Right hindlimb (tissue), 1 donor: Measurements from ENCODE around the gene PLCB4.

Experiments used
- DNase-seq: peaks from one replicate; pipeline ENCODE4 v3.0.0-alpha.2; 2018

Gene PLCB4

DNA sequence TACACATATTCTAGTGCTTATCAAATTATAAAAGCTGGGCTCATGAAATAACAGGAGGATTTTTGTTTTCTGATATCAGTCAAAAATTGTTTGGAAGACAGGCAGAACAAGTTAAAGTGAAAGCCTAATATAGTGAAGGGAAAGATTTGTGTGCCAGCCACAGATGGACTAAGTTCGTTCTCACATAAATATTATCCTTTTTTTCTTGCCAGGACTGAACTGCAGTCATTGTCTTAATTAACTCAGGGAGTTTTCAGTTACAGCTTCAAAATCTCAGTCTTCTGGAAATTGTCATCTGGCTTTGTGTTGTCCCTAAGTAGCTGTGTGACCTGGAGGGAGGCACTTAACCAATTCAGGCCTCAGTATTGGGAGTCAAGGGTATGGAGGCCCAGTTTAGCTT is 40.7 kb downstream of the PLCB4 start:
- no peak for DNase-seq

DNA sequence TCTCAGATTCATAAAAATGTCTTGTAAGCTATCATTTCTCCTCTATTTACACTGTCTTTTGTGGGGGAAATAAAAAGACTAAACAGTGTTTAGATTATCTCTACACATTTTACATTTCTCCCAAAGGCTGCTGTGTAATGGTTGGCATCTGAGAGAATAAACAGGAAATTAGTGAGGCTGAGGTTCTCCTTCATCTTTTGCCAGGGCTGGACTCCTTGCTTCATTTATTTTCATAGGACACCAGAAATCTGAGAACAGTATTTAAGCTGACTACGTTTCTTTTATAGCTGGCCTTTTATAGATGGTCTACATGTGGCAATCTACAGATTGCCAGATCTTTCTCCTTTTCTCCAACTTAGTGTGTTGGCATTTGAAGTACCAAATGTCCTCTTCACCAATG is 41.5 kb downstream of the PLCB4 start:
- DNase-seq: no peak

DNA sequence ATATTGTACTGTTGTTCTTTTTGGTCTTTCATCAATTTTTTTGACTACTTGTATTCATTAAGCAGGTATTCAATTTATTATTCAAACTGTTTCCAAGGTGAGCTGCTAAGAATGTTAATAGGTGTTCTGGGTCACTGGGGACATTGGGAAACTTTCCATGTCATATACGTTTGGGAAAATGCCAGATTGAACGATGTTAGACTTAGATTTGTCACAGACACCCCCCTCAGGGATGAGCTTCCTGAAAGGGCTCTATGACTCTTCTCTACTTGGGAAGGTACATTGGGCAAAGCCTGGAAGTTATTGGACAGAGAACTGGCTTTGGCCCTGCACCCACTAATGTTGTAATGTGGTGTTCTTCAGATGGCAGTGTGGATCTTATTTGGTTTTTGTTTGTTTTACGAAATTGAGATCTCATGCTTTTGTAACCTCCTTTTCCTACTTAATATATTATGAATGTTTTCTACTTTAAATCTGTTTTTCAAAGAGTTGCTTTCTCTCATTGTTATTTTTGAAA is 42.1 kb downstream of the PLCB4 start:
- no peak for DNase-seq

DNA sequence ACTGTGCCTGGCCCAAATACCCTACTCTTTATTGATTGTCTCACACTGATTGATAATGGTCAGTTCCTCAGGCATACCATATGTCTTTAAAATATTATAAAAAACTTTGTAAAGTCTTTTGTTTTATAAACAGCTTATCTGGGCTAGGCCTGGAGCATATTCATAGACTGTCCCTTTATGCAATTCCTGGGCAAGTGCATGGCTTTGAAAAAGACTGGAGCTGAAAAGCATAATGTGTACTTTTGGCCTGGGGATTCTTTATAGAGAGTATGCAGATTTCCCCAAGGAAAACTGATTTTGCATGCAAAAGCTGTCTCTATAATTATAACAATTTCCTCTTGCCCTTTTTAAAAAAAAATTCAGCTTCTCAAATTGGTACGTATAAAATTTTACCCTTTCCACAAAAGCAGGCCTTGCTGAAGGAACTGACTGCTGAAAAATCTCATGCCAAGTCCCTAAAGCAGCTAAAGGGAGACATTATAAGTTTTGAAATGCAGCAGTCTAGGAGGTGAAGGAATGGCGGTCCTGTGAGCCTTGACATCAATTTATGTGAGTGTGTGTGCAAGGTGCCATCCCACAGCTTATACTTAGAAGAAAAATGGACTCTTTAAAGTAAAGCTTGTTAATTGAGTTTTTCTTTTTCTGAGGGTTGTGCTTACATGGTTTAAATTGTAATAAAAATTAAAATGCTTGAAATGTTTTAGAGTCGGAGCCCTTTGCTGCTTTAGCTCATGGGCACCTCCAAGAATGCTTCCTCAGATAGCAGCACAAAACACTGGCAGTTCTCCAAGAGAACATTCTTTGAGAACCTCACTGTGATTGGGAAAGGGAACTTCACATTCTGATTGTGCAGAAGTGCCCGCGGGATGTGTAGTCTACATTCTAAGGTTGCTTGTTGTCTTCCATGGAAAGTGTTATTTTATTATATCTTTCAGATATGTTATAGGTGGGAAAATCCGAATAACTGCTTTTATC is 43.9 kb downstream of the PLCB4 start:
- no peak for DNase-seq

DNA sequence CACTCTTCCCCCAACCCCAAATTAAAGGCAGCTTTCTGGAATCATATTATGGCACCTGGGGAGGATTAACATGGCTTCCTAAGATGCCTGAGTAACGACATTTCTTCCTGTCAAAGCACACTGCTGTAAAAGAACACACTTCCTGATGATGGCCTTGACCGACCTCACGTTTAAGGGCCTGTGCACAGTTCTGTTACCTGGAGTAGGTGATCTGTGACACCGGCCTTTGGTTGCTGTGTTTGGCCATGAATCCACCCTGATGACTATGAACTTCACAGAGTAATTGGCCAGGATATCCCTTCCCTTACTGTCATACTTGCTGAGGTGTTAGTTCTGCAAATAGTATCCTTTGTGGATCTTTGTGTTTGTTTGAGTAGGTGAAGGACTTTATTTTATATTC is 45.8 kb downstream of the PLCB4 start:
- DNase-seq: no peak

DNA sequence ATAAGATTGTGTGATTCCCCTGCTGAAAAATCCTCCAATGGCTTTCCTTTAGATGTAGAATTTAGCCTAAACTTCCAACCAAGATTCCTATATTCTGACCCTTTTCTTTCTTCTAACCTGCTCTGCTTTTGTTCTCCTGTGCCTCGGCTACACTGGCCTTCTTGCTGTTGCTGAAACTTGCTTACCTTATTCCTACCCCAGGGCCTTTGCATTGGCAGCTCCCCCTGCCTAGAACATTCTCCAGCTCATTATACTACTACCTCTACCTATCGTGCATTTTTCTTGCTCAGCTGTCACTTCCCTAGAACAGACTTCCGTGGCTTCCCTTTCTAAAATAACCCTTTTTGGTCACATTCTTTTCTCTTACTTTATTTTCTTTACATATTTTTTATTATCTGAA is 48.7 kb downstream of the PLCB4 start:
- no peak for DNase-seq

DNA sequence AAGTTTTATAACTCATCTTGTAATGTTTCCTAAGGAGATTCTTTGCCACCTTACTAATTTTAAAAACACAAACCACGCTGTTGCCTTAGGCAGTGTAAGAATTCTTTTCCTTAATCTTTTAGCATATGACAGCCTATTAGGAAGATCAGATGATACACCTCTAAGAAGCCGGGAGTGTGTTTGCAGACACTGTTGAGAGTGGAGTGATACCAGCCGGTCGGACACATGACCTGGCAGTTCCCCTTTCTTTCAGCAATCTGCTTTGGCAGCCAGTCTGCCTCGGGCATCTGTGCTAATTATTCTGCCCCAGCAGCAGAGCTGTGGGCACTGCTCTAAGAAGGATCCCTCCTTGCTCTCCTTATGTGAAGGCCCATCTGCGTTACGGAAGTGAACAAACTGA is 50.9 kb downstream of the PLCB4 start:
- no peak for DNase-seq

DNA sequence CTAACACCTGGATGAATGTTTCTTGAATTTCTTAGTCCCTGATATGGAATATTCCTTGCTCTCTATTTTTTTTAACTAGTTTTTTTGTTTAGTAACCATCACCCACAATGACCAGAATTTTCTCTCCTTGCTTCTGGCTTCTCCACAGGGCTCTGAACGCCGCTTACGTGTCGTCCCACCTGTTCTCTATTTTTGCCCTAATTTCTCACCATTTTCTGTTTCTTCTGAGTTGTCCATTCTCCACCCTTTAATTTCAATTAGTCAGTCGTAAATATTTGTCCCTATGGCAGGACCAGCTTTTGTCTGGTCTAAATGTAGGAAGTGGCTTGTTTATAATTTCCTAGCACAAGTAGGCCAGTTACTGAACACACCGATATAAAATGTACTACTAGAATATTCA is 52.3 kb downstream of the PLCB4 start:
- DNase-seq: no peak

DNA sequence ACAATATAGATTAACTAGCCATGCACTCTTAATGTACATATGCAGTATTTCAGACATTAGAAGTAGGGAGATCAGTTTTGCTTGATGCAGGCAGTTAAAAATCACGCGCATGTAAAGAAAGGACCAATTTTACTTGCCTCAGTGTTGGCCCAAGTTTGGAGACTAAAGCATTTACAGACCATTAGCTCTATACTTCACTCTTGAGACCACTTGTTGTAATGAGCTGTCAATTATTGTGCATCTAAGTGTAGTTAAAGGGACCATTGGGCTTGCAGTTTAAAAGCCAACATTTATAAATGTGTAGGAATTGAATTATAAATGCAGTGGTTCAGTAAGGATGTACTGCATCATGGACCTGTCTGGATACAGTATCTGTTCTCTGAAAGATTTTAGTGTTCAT is 53.7 kb downstream of the PLCB4 start:
- DNase-seq: no peak

DNA sequence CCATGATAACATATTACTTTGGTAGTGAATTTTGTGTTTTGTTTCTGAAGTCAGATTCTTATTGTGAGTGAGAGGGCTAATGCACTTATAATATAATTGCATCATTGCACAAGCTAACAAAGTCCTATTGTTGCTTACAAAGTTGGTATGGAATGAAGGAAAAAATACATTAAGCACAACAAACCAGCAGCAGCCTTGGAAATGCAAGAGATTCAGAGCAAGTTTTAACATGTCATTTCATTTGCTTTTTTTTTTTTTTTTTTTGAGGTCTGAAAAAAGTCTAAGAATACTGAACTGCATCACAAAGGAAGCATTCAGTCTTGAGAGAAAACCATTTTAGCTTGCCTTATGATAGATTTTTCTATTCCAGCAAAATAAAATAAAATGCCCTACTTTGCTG is 57.6 kb downstream of the PLCB4 start:
- no peak for DNase-seq

DNA sequence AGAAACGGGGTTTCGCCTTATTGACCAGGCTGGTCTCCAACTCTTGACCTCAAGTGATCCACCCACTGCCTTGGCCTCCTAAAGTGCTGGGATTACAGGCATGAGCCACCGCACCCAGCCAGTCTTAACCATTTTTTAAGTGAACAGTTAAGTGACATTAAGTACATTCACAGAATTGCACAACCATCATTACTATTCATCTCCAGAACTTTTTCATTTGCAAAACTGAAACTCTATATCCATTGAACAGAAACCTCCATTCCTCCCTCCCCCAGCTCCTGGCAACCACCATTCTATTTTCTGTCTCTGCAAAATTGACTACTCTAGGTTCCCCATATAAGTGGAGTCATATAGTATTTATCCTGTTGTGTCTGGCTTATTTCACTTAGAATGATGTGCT is 59.7 kb downstream of the PLCB4 start:
- DNase-seq: no peak

DNA sequence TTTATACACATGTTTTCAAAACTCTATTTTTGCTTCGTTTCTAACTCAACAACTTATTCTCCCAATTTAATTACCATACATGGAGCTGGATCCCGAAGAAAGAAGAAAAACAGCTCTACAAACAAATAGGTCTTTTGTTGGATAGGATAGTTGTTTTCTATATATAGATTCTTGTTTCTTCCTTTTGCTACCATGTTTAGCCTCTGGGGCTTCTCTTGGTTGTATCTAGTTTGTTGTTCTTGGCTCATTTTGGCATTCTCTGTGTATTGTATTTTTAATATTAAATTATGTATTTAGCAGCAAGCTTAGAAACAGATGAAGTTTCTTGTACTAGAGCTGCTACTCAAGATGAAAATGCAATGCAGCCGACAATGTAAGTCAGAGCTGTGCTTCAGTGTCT is 60.9 kb downstream of the PLCB4 start:
- DNase-seq: no peak

DNA sequence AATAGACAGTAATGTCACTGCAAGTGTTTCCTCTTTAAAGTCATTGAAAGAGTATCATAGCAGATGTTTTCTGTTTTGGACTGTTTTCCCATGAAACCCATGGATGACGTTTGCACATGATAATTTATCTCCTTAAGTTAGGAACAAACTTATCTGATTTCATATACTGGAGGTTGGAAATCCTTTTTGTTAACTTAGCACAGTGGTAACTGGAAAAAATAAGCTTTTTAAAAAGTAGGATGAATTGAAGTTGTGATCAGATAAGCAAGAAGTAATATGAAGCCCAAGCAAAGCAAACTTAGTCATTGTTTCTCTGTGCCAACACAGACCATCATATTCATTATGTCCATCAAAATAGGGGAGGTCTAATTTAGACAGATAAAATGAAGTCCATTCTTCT is 61.6 kb downstream of the PLCB4 start:
- no peak for DNase-seq

DNA sequence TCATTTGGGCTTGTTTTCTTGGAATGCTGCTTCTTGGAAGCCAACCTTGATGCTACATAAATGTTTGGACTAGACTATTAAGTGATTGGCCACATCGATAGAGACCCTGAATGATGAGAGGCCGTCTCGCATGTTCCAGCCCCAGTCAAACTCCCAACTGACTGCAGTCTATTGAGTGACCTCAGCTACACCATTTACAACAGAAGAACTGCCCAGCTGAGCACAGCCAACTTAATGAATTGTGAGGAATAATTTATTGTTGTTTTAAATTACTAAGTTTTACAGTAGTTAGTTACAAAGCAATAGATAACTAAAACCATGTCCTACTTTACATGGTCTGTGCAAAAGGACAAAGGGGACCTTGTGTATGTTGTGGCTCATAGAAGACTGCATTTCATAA is 63.0 kb downstream of the PLCB4 start:
- no peak for DNase-seq

DNA sequence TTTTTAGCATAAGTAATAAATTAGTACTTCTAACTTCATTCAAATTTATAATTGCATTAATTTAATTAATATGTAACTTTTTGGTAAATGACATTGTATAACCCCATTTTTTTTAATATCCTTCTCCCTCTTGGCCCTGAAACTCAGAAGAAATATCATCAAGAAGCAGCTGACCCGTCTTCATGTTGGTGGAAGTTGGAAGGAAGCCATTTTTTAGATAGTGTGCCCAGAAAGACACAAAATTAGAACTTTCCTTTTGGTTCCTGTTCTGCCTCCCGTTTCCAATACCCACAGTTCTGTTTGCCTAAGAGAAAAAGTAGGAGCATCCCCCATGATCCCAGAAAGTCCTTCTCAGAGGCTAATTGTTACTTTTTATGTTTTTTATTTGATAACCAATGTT is 65.5 kb downstream of the PLCB4 start:
- no peak for DNase-seq

DNA sequence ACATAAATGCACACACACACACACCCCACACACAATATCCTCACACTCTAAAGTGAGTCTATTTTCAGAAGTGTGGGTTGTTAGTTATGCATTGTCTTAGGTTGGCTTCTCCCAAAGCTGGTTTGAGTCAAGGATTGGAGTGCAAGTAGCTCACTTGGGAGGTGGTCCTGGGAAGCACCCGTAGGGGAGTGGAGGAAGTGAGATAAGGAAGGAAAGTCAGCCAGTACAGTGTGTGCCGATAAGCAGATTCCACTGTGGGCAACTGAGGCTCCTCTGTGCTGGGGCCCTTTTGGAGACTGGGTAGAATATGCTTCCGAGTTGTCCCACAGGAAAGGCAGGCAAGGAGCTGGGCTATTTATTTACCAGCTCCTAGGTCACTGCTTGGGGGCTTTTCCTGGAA is 67.2 kb downstream of the PLCB4 start:
- no peak for DNase-seq

DNA sequence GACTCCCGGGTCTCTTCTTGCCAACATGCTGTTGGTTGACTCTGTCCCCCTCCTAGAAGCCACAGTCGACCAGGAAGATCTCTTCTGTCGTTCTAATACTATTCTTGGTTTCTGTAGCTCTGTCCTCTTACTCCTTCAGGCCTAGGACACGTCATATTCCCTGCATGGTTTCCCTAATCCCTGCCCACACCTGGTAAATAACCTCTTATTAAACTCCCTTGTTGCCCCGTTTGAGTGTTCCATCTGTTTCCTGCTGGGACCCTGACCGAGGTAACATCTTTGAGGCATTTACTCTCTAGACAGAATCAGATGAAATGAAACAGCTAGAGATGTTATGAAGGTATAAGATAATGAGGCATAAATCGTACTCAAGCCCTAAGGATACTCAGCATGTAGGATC is 68.1 kb downstream of the PLCB4 start:
- DNase-seq: no peak

DNA sequence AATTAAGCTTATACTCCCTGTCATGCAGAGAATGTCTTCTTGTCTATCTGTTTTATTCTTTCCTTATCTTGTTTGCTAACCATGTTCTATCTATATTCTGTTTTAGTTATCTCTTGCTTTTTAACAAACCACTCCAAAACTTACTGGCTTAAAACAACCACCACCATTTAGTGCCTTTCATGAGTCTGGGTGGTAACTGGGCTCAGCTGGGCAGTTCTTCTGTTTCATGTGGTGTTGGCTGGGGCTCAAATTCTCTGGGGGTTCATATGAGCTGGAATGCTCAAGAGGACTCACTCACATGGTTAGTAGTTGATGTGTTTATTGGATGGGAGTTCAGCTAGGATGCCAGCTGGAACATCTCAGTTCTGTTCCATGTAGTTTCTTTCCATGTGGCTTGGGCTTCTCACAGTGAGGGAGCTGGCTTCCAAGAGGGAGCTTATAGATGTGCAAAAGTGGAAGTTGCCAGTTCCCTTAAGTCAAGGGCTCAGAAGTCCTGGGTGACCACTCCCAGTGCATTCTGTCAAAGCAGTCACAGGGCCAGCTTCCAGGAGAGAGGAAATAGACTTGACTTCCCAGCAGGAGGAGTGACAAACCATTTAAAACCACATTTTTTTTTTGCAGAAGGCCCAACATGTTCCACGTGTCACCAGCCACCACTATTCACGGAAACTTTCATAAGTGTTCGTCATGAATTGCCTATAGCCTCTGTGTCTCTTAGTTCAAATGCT is 70.4 kb downstream of the PLCB4 start:
- no peak for DNase-seq

DNA sequence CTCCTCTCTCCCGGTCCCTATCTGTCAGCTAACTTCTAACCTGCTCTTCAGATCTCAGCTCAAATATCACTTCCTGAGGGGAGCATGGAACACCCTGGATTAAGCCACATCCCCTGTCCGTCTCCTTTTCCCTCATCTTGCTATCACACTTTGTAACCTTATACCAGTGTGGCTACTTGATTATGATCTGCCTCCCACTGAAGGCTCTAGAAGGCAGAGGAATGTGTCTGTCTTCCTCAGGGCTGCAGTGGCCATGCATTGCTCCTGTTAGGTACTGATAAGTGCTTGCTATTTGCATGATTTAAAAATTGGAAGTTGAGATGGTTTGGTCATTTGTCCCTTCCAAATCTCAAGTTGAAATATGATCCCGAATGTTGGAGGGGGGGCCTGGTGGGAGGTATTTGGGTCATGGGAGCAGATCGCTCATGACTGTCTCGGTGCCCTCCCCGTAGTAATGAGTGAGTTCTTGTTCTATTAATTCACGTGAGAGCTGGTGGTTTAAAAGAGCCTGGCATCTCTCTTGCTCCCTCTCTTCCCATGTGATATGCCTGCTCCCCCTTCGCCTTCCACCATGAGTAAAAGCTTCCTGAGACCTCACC is 71.4 kb downstream of the PLCB4 start:
- DNase-seq: no peak

DNA sequence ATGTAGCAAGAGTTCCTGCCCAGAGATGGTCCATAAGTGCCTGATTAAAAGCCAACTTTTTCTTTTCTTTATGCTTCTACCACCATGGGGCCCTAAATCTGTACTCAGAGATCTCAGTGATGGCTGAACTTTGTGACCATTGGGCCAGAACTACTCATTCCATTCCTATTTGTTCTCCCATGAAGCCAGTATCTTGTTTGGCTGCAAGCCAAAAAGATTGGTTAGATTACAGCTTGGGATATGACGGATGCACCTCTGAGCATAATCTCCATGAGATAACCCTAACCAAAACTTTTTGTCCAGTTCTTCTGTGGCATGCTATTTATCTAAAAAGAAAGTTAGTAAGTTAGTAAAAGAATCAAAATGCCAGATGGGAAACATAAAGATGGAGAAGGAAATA is 72.2 kb downstream of the PLCB4 start:
- no peak for DNase-seq

DNA sequence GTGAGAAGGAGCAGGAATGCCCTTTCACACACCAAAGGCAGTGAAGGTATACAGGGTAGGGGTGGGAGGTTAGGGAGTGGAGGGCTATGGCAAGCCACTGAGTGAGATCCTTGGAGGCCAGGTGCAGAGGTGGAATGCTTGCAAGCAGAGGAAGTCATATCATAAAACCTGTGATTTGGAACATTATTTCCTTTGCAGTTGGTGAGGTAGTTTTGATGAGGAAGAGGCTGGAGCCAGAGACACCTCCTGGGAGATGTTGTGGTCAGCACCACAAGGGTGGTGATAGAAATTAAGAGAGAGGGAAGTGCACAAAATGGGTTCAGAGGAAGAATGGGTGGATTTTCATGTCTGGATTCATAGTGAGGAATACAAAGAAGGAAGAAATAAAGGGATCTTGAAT is 73.0 kb downstream of the PLCB4 start:
- DNase-seq: no peak

DNA sequence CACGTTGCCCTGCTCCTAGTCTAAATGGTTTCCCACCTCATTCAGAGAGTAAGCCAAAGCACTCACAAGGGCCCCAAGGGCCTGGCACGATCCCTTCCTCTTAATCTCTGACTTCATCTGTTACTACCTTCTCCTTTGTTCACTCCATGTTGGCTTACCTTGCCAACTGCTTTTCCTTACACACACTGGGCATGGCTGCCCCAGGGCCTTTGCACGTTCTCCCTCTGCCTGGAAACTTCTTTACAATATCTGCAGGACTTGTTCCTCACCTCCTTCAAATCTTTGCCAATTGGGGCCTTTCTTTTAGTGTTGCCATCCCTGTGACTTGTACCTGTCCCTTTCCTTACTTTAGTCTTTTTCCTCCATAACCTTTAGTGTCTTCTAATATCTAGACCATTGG is 73.9 kb downstream of the PLCB4 start:
- DNase-seq: no peak

DNA sequence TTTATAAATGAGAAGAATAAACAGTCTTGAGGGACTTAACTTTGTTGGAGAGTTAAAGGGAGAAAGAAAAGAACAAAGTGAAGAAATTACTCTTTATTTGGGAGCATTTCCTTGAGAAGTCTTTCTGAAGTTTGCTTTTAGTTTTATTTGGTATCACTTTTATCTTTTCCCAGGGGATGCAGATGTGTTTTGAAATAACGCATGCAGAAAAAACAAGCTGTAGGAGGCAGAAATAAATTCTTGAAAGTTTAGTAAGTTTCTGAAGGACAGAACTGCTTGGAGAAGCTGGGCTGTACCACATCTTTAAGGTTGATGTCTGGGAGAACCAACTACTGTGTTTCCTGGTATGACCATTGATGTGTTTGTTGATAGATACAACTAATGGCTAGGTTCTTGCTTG is 75.0 kb downstream of the PLCB4 start:
- no peak for DNase-seq

DNA sequence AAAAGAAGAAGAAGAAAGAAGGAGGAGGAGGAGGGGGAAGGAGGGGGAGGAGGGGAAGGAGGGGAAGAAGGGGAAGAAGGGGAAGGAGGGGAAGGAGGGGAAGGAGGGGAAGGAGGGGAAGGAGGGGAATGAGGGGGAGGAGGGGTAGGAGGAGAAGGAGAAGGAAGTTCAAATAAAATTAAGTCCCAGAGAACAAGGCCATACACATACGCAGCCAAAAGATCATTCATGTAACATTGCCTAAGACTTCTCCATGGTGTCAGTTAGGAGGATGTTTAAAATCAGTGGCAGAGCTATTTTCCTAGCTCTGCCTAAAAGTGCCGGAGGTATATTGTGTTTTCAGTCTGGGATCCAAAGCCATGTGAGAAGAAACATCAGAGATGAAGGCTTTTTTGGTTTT is 75.8 kb downstream of the PLCB4 start:
- DNase-seq: no peak
